WTC11 (cell line): ENCODE data around the gene KLK15. TPM values are rescaled to one million over a fixed set of nuclear protein-coding genes. Genes with fewer than 3 reads are reported as not detected.

Source experiments
- ATAC-seq: fragments of 200-7000 bp; cut with Tn5 transposase; 2 replicates; pipeline ENCODE4 v1.10.0; 2021; ENCODE audit warnings: mild to moderate bottlenecking, moderate library complexity
- CTCF ChIA-PET: fragments of 300-600 bp; sonication (Branson Sonifier 250); formaldehyde crosslinking; loops from one replicate; lab custom pipeline; 2021; ENCODE audit warnings: antibody characterized with exemption; lab: Charles Lee
- POLR2A ChIA-PET: fragments of 350-600 bp; sonication (Branson Sonifier 250); formaldehyde crosslinking; loops from one replicate; lab custom pipeline; 2021; ENCODE audit warnings: antibody characterized with exemption; lab: Charles Lee
- DNase-seq: peaks from one replicate; pipeline ENCODE4 v3.0.0; 2021; ENCODE audit warnings: low spot score
- H3K27ac Mint-ChIP-seq: 2 replicates; pipeline ENCODE4 v1.8.0; 2021; ENCODE audit warnings: mixed read lengths
- H3K27me3 Mint-ChIP-seq: 2 replicates; pipeline ENCODE4 v1.8.0; 2021; ENCODE audit warnings: low read depth, mild to moderate bottlenecking, moderate library complexity, mixed read lengths
- H3K36me3 Mint-ChIP-seq: 2 replicates; pipeline ENCODE4 v1.8.0; 2021; ENCODE audit warnings: mixed read lengths
- H3K4me1 Mint-ChIP-seq: 2 replicates; pipeline ENCODE4 v1.8.0; 2022; ENCODE audit warnings: mixed read lengths
- H3K4me3 Mint-ChIP-seq: 2 replicates; pipeline ENCODE4 v1.8.0; 2021; ENCODE audit warnings: mild to moderate bottlenecking, moderate library complexity, mixed read lengths
- H3K9me3 Mint-ChIP-seq: 2 replicates; pipeline ENCODE4 v1.8.0; 2021; ENCODE audit warnings: mixed read lengths
- ATF1 ChIP-seq: sonication (generic); formaldehyde crosslinking; IDR thresholded peaks from 2 replicates; pipeline ENCODE4 v1.8.1; 2023; ENCODE audit warnings: mild to moderate bottlenecking, moderate library complexity, missing genetic modification reagents
- ELF4 ChIP-seq: sonication (generic); formaldehyde crosslinking; IDR thresholded peaks from 2 replicates; pipeline ENCODE4 v1.8.1; 2022; ENCODE audit warnings: low read depth, mild to moderate bottlenecking, moderate library complexity, missing genetic modification reagents
- ETV6 ChIP-seq: sonication (generic); formaldehyde crosslinking; IDR thresholded peaks from 2 replicates; pipeline ENCODE4 v1.8.1; 2022; ENCODE audit warnings: mild to moderate bottlenecking, missing genetic modification reagents
- FOXJ3 ChIP-seq: sonication (generic); formaldehyde crosslinking; IDR thresholded peaks from 2 replicates; pipeline ENCODE4 v1.9.0; 2021; ENCODE audit warnings: missing genetic modification reagents, mild to moderate bottlenecking, borderline replicate concordance
- HMGA2 ChIP-seq: fragments of 250-450 bp; sonication (Bioruptor Pico); IDR thresholded peaks from 2 replicates; pipeline ENCODE4 v1.4.0; 2021; ENCODE audit warnings: mild to moderate bottlenecking, moderate library complexity
- NR3C1 ChIP-seq: sonication (generic); formaldehyde crosslinking; conservative IDR thresholded peaks from 2 replicates; pipeline ENCODE4 v1.8.1; 2023; ENCODE audit warnings: low read depth, mild to moderate bottlenecking, missing genetic modification reagents
- SMAD3 ChIP-seq: sonication (generic); formaldehyde crosslinking; IDR thresholded peaks from 2 replicates; pipeline ENCODE4 v1.8.0; 2022; ENCODE audit warnings: missing genetic modification reagents, mild to moderate bottlenecking, borderline replicate concordance
- TCF7 ChIP-seq: sonication (generic); formaldehyde crosslinking; IDR thresholded peaks from 2 replicates; pipeline ENCODE4 v1.8.0; 2022; ENCODE audit warnings: mild to moderate bottlenecking, low read depth, missing genetic modification reagents, moderate library complexity
- ZNF219 ChIP-seq: sonication (generic); formaldehyde crosslinking; IDR thresholded peaks from 2 replicates; pipeline ENCODE4 v1.8.0; 2023; ENCODE audit warnings: missing genetic modification reagents, mild to moderate bottlenecking, borderline replicate concordance
- ZNF232 ChIP-seq: sonication (generic); formaldehyde crosslinking; IDR thresholded peaks from 2 replicates; pipeline ENCODE4 v1.8.0; 2022; ENCODE audit warnings: mild to moderate bottlenecking, missing genetic modification reagents
- ZNF317 ChIP-seq: sonication (generic); formaldehyde crosslinking; IDR thresholded peaks from 2 replicates; pipeline ENCODE4 v1.8.1; 2023; ENCODE audit warnings: low read depth, mild to moderate bottlenecking, moderate library complexity, missing genetic modification reagents, borderline replicate concordance
- total RNA-seq: library from RNA; stranded (reverse); gene quantifications from 3 replicates; pipeline ENCODE4 v1.2.3, GENCODE V29; 2021
- TF ChIP-seq, protein P1 (sequence below): sonication (generic); formaldehyde crosslinking; IDR thresholded peaks from 2 replicates; pipeline ENCODE4 v1.8.0; 2022; ENCODE audit warnings: missing genetic modification reagents
- TF ChIP-seq, protein P2 (sequence below): sonication (generic); formaldehyde crosslinking; IDR thresholded peaks from 2 replicates; pipeline ENCODE4 v1.8.0; 2022; ENCODE audit warnings: mild to moderate bottlenecking, missing genetic modification reagents
- TF ChIP-seq, protein P3 (sequence below): fragments of 250-450 bp; sonication (Bioruptor Pico); IDR thresholded peaks from 2 replicates; pipeline ENCODE4 v1.9.0; 2021; ENCODE audit warnings: mild to moderate bottlenecking, borderline replicate concordance
- TF ChIP-seq, protein P4 (sequence below): sonication (generic); formaldehyde crosslinking; IDR thresholded peaks from 2 replicates; pipeline ENCODE4 v1.8.1; 2022; ENCODE audit warnings: low read depth, missing genetic modification reagents, borderline replicate concordance
- TF ChIP-seq, protein P5 (sequence below): sonication (generic); formaldehyde crosslinking; IDR thresholded peaks from 2 replicates; pipeline ENCODE4 v1.8.1; 2023; ENCODE audit warnings: mild to moderate bottlenecking, missing genetic modification reagents
- TF ChIP-seq, protein P6 (sequence below): sonication (generic); formaldehyde crosslinking; IDR thresholded peaks from 2 replicates; pipeline ENCODE4 v1.8.1; 2023; ENCODE audit warnings: mild to moderate bottlenecking, missing genetic modification reagents
- TF ChIP-seq, protein P7 (sequence below): sonication (generic); formaldehyde crosslinking; IDR thresholded peaks from 2 replicates; pipeline ENCODE4 v1.8.0; 2022; ENCODE audit warnings: mild to moderate bottlenecking, missing genetic modification reagents

KLK15 gene
- total RNA-seq, 1 experiment from 2014 or later, result not detected

DNA sequence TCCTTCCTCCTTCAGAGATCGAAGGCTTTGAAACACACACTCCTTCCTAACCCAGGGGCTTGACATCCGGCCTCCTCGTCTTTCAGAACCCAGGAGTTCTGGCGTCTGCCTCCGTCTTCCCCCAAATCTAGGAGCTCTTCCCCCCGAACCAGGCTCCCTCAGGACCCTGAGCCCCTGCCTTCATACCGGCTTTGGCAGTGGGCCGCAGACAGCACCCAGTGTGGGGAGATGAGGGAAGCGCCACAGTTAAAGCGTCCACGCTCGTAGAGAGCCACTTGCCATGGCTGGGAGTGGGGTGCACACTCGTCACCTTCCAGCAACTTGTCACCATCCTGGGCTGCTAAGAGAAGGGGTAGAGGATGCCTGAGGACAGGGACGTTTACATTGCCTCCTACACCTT is 5.9 kb downstream of the KLK15 start (continued):
- TF ChIP-seq, protein P1, sequence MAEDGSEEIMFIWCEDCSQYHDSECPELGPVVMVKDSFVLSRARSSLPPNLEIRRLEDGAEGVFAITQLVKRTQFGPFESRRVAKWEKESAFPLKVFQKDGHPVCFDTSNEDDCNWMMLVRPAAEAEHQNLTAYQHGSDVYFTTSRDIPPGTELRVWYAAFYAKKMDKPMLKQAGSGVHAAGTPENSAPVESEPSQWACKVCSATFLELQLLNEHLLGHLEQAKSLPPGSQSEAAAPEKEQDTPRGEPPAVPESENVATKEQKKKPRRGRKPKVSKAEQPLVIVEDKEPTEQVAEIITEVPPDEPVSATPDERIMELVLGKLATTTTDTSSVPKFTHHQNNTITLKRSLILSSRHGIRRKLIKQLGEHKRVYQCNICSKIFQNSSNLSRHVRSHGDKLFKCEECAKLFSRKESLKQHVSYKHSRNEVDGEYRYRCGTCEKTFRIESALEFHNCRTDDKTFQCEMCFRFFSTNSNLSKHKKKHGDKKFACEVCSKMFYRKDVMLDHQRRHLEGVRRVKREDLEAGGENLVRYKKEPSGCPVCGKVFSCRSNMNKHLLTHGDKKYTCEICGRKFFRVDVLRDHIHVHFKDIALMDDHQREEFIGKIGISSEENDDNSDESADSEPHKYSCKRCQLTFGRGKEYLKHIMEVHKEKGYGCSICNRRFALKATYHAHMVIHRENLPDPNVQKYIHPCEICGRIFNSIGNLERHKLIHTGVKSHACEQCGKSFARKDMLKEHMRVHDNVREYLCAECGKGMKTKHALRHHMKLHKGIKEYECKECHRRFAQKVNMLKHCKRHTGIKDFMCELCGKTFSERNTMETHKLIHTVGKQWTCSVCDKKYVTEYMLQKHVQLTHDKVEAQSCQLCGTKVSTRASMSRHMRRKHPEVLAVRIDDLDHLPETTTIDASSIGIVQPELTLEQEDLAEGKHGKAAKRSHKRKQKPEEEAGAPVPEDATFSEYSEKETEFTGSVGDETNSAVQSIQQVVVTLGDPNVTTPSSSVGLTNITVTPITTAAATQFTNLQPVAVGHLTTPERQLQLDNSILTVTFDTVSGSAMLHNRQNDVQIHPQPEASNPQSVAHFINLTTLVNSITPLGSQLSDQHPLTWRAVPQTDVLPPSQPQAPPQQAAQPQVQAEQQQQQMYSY (CRISPR knock-in tag), result no peak
- no peak for TF ChIP-seq ELF4 (CRISPR knock-in tag)
- no peak for TF ChIP-seq ATF1 (CRISPR knock-in tag)

DNA sequence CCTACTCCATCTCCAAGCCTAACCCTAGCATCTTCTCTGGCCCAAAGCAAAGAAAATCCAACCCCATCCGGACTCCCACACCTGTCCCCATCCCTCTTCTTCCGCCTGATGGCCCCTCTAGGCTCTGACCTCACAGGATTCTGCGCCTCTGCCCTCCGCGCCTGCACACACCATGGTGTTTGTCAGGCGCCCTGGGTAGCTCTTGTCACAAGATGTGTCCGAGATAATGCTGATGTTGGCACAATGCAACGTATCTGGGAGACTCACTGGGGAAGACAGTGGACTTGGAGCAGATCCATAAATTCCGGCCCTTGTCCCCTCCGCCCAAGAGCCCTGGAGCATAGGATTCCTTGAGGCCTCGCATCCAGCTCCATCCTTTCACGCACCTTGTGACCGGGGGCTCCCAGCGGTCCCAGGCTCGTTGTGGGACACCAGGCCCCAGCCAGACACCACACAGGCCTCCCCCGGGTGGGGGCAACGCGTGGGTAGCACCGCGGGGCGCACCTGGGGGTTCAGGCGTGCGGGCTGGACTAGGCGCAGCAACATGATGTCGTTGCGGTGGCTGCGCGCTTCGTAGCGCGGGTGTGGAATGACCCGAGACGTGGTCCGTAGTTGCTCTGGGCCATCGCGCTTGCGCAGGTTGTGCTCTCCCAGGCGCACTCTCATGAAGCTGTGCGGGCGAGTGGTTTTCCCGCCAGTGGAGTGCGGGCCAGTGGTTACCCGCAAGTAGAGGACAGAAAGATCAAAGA is 6.7 kb downstream of the KLK15 start:
- H3K36me3 Mint-ChIP-seq, result no peaks in the 10 kb centered on the region
- no peak overlapping the region for H3K27ac Mint-ChIP-seq
- H3K27me3 Mint-ChIP-seq, result peaks cover 62% of the 10 kb centered on the region
- H3K4me3 Mint-ChIP-seq, result no peak overlapping the region
- ATAC-seq, result no peak
- DNase-seq, result no peak
- ChIA-PET POLR2A (no interaction called here), CTCF (no interaction called here)
- peaks cover 3% of the 10 kb centered on the region; the same call in 1 of the 2 replicates for H3K4me1 Mint-ChIP-seq
- H3K9me3 Mint-ChIP-seq, result no peaks in the 10 kb centered on the region
- TF ChIP-seq, protein P2, sequence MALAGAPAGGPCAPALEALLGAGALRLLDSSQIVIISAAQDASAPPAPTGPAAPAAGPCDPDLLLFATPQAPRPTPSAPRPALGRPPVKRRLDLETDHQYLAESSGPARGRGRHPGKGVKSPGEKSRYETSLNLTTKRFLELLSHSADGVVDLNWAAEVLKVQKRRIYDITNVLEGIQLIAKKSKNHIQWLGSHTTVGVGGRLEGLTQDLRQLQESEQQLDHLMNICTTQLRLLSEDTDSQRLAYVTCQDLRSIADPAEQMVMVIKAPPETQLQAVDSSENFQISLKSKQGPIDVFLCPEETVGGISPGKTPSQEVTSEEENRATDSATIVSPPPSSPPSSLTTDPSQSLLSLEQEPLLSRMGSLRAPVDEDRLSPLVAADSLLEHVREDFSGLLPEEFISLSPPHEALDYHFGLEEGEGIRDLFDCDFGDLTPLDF (CRISPR knock-in tag), result no peak
- TF ChIP-seq, protein P3, sequence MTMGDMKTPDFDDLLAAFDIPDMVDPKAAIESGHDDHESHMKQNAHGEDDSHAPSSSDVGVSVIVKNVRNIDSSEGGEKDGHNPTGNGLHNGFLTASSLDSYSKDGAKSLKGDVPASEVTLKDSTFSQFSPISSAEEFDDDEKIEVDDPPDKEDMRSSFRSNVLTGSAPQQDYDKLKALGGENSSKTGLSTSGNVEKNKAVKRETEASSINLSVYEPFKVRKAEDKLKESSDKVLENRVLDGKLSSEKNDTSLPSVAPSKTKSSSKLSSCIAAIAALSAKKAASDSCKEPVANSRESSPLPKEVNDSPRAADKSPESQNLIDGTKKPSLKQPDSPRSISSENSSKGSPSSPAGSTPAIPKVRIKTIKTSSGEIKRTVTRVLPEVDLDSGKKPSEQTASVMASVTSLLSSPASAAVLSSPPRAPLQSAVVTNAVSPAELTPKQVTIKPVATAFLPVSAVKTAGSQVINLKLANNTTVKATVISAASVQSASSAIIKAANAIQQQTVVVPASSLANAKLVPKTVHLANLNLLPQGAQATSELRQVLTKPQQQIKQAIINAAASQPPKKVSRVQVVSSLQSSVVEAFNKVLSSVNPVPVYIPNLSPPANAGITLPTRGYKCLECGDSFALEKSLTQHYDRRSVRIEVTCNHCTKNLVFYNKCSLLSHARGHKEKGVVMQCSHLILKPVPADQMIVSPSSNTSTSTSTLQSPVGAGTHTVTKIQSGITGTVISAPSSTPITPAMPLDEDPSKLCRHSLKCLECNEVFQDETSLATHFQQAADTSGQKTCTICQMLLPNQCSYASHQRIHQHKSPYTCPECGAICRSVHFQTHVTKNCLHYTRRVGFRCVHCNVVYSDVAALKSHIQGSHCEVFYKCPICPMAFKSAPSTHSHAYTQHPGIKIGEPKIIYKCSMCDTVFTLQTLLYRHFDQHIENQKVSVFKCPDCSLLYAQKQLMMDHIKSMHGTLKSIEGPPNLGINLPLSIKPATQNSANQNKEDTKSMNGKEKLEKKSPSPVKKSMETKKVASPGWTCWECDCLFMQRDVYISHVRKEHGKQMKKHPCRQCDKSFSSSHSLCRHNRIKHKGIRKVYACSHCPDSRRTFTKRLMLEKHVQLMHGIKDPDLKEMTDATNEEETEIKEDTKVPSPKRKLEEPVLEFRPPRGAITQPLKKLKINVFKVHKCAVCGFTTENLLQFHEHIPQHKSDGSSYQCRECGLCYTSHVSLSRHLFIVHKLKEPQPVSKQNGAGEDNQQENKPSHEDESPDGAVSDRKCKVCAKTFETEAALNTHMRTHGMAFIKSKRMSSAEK (CRISPR knock-in tag), result no peak
- TF ChIP-seq HMGA2 (CRISPR knock-in tag) (no peak), ELF4 (CRISPR knock-in tag) (no peak), NR3C1 (CRISPR knock-in tag) (no peak), FOXJ3 (no peak), SMAD3 (CRISPR knock-in tag) (no peak), TCF7 (CRISPR knock-in tag) (no peak), ZNF317 (no peak), ZNF232 (CRISPR knock-in tag) (no peak), ETV6 (CRISPR knock-in tag) (no peak), ZNF219 (CRISPR knock-in tag) (no peak)
- TF ChIP-seq, protein P4, sequence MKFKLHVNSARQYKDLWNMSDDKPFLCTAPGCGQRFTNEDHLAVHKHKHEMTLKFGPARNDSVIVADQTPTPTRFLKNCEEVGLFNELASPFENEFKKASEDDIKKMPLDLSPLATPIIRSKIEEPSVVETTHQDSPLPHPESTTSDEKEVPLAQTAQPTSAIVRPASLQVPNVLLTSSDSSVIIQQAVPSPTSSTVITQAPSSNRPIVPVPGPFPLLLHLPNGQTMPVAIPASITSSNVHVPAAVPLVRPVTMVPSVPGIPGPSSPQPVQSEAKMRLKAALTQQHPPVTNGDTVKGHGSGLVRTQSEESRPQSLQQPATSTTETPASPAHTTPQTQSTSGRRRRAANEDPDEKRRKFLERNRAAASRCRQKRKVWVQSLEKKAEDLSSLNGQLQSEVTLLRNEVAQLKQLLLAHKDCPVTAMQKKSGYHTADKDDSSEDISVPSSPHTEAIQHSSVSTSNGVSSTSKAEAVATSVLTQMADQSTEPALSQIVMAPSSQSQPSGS (CRISPR knock-in tag), result no peak
- TF ChIP-seq, protein P5, sequence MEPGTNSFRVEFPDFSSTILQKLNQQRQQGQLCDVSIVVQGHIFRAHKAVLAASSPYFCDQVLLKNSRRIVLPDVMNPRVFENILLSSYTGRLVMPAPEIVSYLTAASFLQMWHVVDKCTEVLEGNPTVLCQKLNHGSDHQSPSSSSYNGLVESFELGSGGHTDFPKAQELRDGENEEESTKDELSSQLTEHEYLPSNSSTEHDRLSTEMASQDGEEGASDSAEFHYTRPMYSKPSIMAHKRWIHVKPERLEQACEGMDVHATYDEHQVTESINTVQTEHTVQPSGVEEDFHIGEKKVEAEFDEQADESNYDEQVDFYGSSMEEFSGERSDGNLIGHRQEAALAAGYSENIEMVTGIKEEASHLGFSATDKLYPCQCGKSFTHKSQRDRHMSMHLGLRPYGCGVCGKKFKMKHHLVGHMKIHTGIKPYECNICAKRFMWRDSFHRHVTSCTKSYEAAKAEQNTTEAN (CRISPR knock-in tag), result no peak
- TF ChIP-seq, protein P6, sequence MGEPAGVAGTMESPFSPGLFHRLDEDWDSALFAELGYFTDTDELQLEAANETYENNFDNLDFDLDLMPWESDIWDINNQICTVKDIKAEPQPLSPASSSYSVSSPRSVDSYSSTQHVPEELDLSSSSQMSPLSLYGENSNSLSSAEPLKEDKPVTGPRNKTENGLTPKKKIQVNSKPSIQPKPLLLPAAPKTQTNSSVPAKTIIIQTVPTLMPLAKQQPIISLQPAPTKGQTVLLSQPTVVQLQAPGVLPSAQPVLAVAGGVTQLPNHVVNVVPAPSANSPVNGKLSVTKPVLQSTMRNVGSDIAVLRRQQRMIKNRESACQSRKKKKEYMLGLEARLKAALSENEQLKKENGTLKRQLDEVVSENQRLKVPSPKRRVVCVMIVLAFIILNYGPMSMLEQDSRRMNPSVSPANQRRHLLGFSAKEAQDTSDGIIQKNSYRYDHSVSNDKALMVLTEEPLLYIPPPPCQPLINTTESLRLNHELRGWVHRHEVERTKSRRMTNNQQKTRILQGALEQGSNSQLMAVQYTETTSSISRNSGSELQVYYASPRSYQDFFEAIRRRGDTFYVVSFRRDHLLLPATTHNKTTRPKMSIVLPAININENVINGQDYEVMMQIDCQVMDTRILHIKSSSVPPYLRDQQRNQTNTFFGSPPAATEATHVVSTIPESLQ (CRISPR knock-in tag), result no peak
- TF ChIP-seq, protein P7, sequence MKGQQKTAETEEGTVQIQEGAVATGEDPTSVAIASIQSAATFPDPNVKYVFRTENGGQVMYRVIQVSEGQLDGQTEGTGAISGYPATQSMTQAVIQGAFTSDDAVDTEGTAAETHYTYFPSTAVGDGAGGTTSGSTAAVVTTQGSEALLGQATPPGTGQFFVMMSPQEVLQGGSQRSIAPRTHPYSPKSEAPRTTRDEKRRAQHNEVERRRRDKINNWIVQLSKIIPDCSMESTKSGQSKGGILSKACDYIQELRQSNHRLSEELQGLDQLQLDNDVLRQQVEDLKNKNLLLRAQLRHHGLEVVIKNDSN (CRISPR knock-in tag), result no peak
